H1 (cell line): ENCODE results near the gene HRNR. TPM values are rescaled to one million over a fixed set of nuclear protein-coding genes. Genes with fewer than 3 reads are reported as not detected.

Experiments used
- CTCF ChIA-PET: fragments of 300-600 bp; sonication (Branson Sonifier 250); formaldehyde crosslinking; loops from one replicate; lab custom pipeline; 2021; ENCODE audit not compliant: partially characterized antibody; lab: Charles Lee
- POLR2A ChIA-PET: fragments of 300-600 bp; sonication (Branson Sonifier 250); formaldehyde crosslinking; loops from one replicate; lab custom pipeline; 2021; ENCODE audit warnings: inconsistent platforms; ENCODE audit not compliant: partially characterized antibody; lab: Charles Lee
- DNase-seq, 2 experiments: peaks; one replicate each; pipeline versions ENCODE4 v3.0.0 to v3.0.0-alpha.2; 2010 to 2022; ENCODE audit warnings: low spot score in 2 of 2, low read depth in 1 of 2, mixed read lengths in 1 of 2
- FAIRE-seq: peaks from 2 replicates; lab custom pipeline; 2011; peaks lifted over from hg19 to GRCh38; lab: Jason Lieb, UNC
- H2AFZ ChIP-seq: 2 replicates; pipeline ENCODE4 v1.8.1; 2012; ENCODE audit warnings: low read length, inconsistent platforms
- H2AK5ac ChIP-seq: 2 replicates; pipeline ENCODE4 v1.6.1; 2013; ENCODE audit warnings: low read depth, low read length
- H2BK120ac ChIP-seq: replicated peaks from 2 replicates; pipeline ENCODE3; 2013; ENCODE audit warnings: low read depth, low read length, inconsistent platforms
- H2BK12ac ChIP-seq: 2 replicates; pipeline ENCODE4 v1.6.1; 2013; ENCODE audit warnings: low read depth, low read length
- H2BK15ac ChIP-seq: 2 replicates; pipeline ENCODE4 v1.6.1; 2013; ENCODE audit warnings: low read length
- H2BK20ac ChIP-seq: 2 replicates; pipeline ENCODE4 v1.6.1; 2013; ENCODE audit warnings: low read length
- H2BK5ac ChIP-seq: 2 replicates; pipeline ENCODE4 v1.6.1; 2013; ENCODE audit warnings: low read depth, low read length
- H3K14ac ChIP-seq: 2 replicates; pipeline ENCODE4 v1.6.1; 2013; ENCODE audit warnings: inconsistent platforms; ENCODE audit not compliant: insufficient read length
- H3K18ac ChIP-seq: 2 replicates; pipeline ENCODE4 v1.6.1; 2013; ENCODE audit warnings: low read length; ENCODE audit errors: extremely low read depth
- H3K23ac ChIP-seq: 2 replicates; pipeline ENCODE4 v1.6.1; 2013; ENCODE audit warnings: inconsistent platforms; ENCODE audit not compliant: insufficient read length
- H3K23me2 ChIP-seq: 2 replicates; pipeline ENCODE4 v1.6.1; 2013; ENCODE audit warnings: low read depth, low read length
- H3K27ac ChIP-seq: 2 replicates; pipeline ENCODE4 v1.6.1; 2011; ENCODE audit warnings: low read depth, low read length, inconsistent platforms
- H3K27me3 ChIP-seq, 4 experiments: replicated peaks in 1 of 4; 1 replicate in 1 of 4; 2 replicates in 3 of 4; pipeline versions ENCODE4 v1.6.1 to v1.8.1; 2011 to 2013; ENCODE audit warnings: low read length in 3 of 4, mild to moderate bottlenecking in 3 of 4, inconsistent platforms in 2 of 4, mixed read lengths in 2 of 4, moderate library complexity in 1 of 4; ENCODE audit not compliant: control insufficient read depth in 3 of 4, insufficient read depth in 3 of 4; ENCODE audit errors: extremely low read depth in 1 of 4
- H3K36me3 ChIP-seq, 4 experiments: 2 replicates each; pipeline versions ENCODE4 v1.6.1 to v1.8.1; 2011 to 2013; ENCODE audit warnings: mild to moderate bottlenecking in 4 of 4, low read length in 3 of 4, moderate library complexity in 2 of 4, control low read depth in 1 of 4, inconsistent platforms in 1 of 4; ENCODE audit not compliant: insufficient read depth in 4 of 4, control insufficient read depth in 2 of 4
- H3K4ac ChIP-seq: replicated peaks from 2 replicates; pipeline ENCODE3; 2013; ENCODE audit warnings: low read length, low read depth, mixed read lengths, inconsistent platforms; ENCODE audit not compliant: insufficient read length
- H3K4me1 ChIP-seq, 4 experiments: replicated peaks in 1 of 4; 1 replicate in 1 of 4; 2 replicates in 3 of 4; pipeline versions ENCODE4 v1.6.1 to v1.8.1; 2011 to 2013; ENCODE audit warnings: low read length in 3 of 4, inconsistent platforms in 2 of 4, mixed read lengths in 1 of 4; ENCODE audit not compliant: insufficient read depth in 4 of 4, control insufficient read depth in 3 of 4
- H3K4me2 ChIP-seq, 2 experiments: 2 replicates each; pipeline versions ENCODE4 v1.6.1 to v1.8.1; 2011 to 2013; ENCODE audit warnings: low read depth in 2 of 2, low read length in 2 of 2, control low read depth in 1 of 2, inconsistent platforms in 1 of 2, mild to moderate bottlenecking in 1 of 2; ENCODE audit not compliant: insufficient read depth in 1 of 2
- H3K4me3 ChIP-seq, 4 experiments: fragments of 200-600, 300-600 bp in 1 of 4; sonication (generic), shearing (Covaris generic), sonication (Bioruptor Twin) in 1 of 4; 2 replicates each; pipeline versions ENCODE4 v1.5.1 to v1.8.1; 2011 to 2016; ENCODE audit warnings: low read length in 4 of 4, low read depth in 3 of 4, control low read depth in 2 of 4, inconsistent platforms in 2 of 4, mild to moderate bottlenecking in 2 of 4, mixed read lengths in 1 of 4, moderate library complexity in 1 of 4; ENCODE audit not compliant: insufficient read depth in 2 of 4; ENCODE audit errors: extremely low read depth in 1 of 4
- H3K56ac ChIP-seq: replicated peaks from 2 replicates; pipeline ENCODE3; 2013; ENCODE audit warnings: low read depth, mild to moderate bottlenecking, mixed read lengths, low read length, inconsistent platforms; ENCODE audit not compliant: insufficient read length
- H3K79me1 ChIP-seq: 2 replicates; pipeline ENCODE4 v1.6.1; 2013; ENCODE audit warnings: low read depth, low read length, control low read depth
- H3K79me2 ChIP-seq, 2 experiments: 2 replicates each; pipeline versions ENCODE4 v1.6.1 to v1.8.1; 2012 to 2013; ENCODE audit warnings: low read length in 2 of 2, mild to moderate bottlenecking in 2 of 2, inconsistent platforms in 1 of 2; ENCODE audit not compliant: insufficient read depth in 2 of 2, control insufficient read depth in 1 of 2
- H3K9ac ChIP-seq, 4 experiments: replicated peaks in 1 of 4; 1 replicate in 1 of 4; 2 replicates in 3 of 4; pipeline versions ENCODE4 v1.6.1 to v1.8.1; 2011 to 2013; ENCODE audit warnings: low read depth in 3 of 4, low read length in 3 of 4, control low read depth in 2 of 4, mild to moderate bottlenecking in 2 of 4, moderate library complexity in 2 of 4, inconsistent platforms in 1 of 4; ENCODE audit errors: extremely low read depth in 1 of 4
- H3K9me3 ChIP-seq, 2 experiments: 2 replicates each; pipeline versions ENCODE4 v1.6.1 to v1.8.1; 2012 to 2013; ENCODE audit warnings: mild to moderate bottlenecking in 2 of 2, moderate library complexity in 2 of 2, control low read depth in 1 of 2, inconsistent platforms in 1 of 2, low read depth in 1 of 2, low read length in 1 of 2, mixed read lengths in 1 of 2; ENCODE audit not compliant: insufficient read depth in 2 of 2
- H4K20me1 ChIP-seq, 2 experiments: replicated peaks in 1 of 2; 2 replicates each; pipeline versions ENCODE3 to v1.8.1; 2011 to 2013; ENCODE audit warnings: inconsistent platforms in 2 of 2, low read length in 2 of 2, mild to moderate bottlenecking in 1 of 2; ENCODE audit not compliant: insufficient read depth in 2 of 2, control insufficient read depth in 1 of 2
- H4K5ac ChIP-seq: 2 replicates; pipeline ENCODE4 v1.6.1; 2013; ENCODE audit warnings: low read length, low read depth, mixed read lengths, inconsistent platforms; ENCODE audit not compliant: insufficient read length
- H4K8ac ChIP-seq: 2 replicates; pipeline ENCODE4 v1.8.0; 2013; ENCODE audit warnings: mild to moderate bottlenecking, moderate library complexity, low read length, inconsistent platforms; ENCODE audit not compliant: insufficient read depth; ENCODE audit errors: extremely low read depth
- H4K91ac ChIP-seq: replicated peaks from 2 replicates; pipeline ENCODE3; 2013; ENCODE audit warnings: low read length, mixed read lengths, inconsistent platforms; ENCODE audit not compliant: insufficient read length
- CBX8 ChIP-seq: fragments of 300-800, 300-1000 bp; sonication (generic); IDR thresholded peaks from 2 replicates; pipeline ENCODE4 v1.7.1; 2016; ENCODE audit warnings: low read depth, low read length, borderline replicate concordance
- CEBPB ChIP-seq: IDR thresholded peaks from 2 replicates; pipeline ENCODE4 v1.6.1; 2012; ENCODE audit warnings: low read depth, low read length
- CHD2 ChIP-seq: IDR thresholded peaks from 2 replicates; pipeline ENCODE4 v1.6.1; 2012; ENCODE audit warnings: low read length, improper control_type of control experiment
- KDM5A ChIP-seq: fragments of 200-600 bp; IDR thresholded peaks from 2 replicates; pipeline ENCODE4 v1.7.1; 2012; ENCODE audit warnings: mild to moderate bottlenecking, low read length, inconsistent platforms, mixed read lengths
- NANOG ChIP-seq: IDR thresholded peaks from 2 replicates; pipeline ENCODE4 v1.6.1; 2011; ENCODE audit warnings: low read length, low read depth, mild to moderate bottlenecking, inconsistent platforms; ENCODE audit not compliant: insufficient read depth, poor library complexity, severe bottlenecking
- POLR2A ChIP-seq, 2 experiments: IDR thresholded peaks; 1 replicate in 1 of 2; 2 replicates in 1 of 2; pipeline ENCODE4 v1.6.1; 2011; ENCODE audit warnings: low read depth in 2 of 2, low read length in 2 of 2, mild to moderate bottlenecking in 2 of 2; ENCODE audit errors: control extremely low read depth in 1 of 2
- POLR2AphosphoS5 ChIP-seq: IDR thresholded peaks from 2 replicates; pipeline ENCODE4 v1.6.1; 2011; ENCODE audit warnings: low read depth, low read length
- YY1 ChIP-seq: IDR thresholded peaks from 2 replicates; pipeline ENCODE4 v1.6.1; 2011; ENCODE audit warnings: low read depth, mild to moderate bottlenecking, low read length
- WGBS, 2 experiments: shearing (Covaris generic) in 1 of 2; methylation state at CpG; one replicate each; pipeline versions ENCODE4 v1.1.6 to v1.1.7; 2013 to 2015; ENCODE audit warnings: low lambda C conversion rate in 2 of 2, mixed read lengths in 2 of 2, inconsistent platforms in 1 of 2, low coverage in 1 of 2, missing lambda C conversion rate in 1 of 2; ENCODE audit not compliant: insufficient replicate concordance in 2 of 2, insufficient coverage in 1 of 2, insufficient read length in 1 of 2; ENCODE audit errors: extremely low coverage in 1 of 2, missing lambda C conversion rate in 1 of 2; 5-methylcytosine and 5-hydroxymethylcytosine counted together
- polyA plus RNA-seq, 7 experiments: library from polyadenylated mRNA; depleted of rRNA in 3 of 7; stranded (reverse) in 5 of 7; unstranded in 2 of 7; fragments of >200 nt in 5 of 7; fragments of 200-250 nt in 2 of 7; gene quantifications; 1 replicate in 5 of 7; 2 replicates in 1 of 7; 4 replicates in 1 of 7; pipeline versions ENCODE4 v1.2.1 to v1.2.3, GENCODE V29; 2011 to 2013; ENCODE audit warnings: missing spikeins in 2 of 7, mixed read lengths in 2 of 7
- total RNA-seq: library from RNA; stranded (reverse); fragmentation: NEBNext Ultra II Directional; extraction: Animal tissue kit (Norgen Biotek cat#: 25700); gene quantifications from 2 replicates; pipeline ENCODE4 v1.2.1, GENCODE V29; 2021

Gene HRNR
- total and polyA plus RNA-seq, 2 of the 8 experiments (the other 6 are each of a cell fraction or from before 2014, with no cell fraction given): not detected

DNA sequence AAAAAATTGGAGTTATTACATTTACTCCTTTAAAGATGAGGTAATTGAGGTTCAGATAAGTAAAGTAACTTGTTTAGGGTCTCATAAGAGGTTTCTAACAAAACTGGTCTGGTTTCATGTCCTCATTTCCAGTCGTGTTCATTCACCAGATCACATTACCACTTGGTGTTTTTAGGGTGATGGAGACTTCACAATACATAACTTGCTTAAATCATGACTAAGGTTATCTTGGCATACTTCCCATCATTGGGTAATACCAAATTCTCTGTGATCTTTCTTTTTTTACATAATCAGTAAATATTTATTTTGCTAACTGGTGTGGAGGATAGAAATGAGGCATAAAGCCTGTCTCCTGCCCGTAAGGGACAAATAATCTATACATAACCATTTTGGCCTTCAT lies 33.4 kb downstream of the HRNR start:
- H3K79me2 ChIP-seq: no peaks in the 10 kb centered on the region
- H4K91ac ChIP-seq: no peak overlapping the region
- H3K27ac ChIP-seq: no peak overlapping the region
- no peak overlapping the region for H2BK5ac ChIP-seq
- H2BK15ac ChIP-seq: no peak overlapping the region
- no peak overlapping the region for H2AFZ ChIP-seq
- no peak for FAIRE-seq
- no peak overlapping the region for H3K4me3 ChIP-seq
- no peak overlapping the region for H2BK120ac ChIP-seq
- H3K14ac ChIP-seq: no peak overlapping the region
- H3K27me3 ChIP-seq: no peaks in the 10 kb centered on the region; a peak in 1 of 7 replicates
- ChIA-PET POLR2A (no interaction called here), CTCF (interaction anchor here (1.0 kb wide), 1 partner anchor 39 kb away, joined by 3 read pairs; no protein-coding TSS in a partner anchor)
- no peak overlapping the region for H3K9ac ChIP-seq
- no peak overlapping the region for H3K23ac ChIP-seq
- WGBS, 2 experiments: 41% methylated on average over 2 of the region's 2 CpGs; no CpG with 5 or more reads in 1 of the 2 experiments
- H3K23me2 ChIP-seq: peaks cover 2% of the 10 kb centered on the region; the same call in 1 of the 2 replicates
- H2AK5ac ChIP-seq: no peak overlapping the region
- no peaks in the 10 kb centered on the region for H3K36me3 ChIP-seq
- TF ChIP-seq POLR2AphosphoS5 (no peak), YY1 (no peak), POLR2A (IDR thresholded peaks at IDR 0.05; ENCODE audit: control extremely low read depth in 1 of 2, low read depth in 2 of 2, low read length in 2 of 2) (no peak), CBX8 (no peak), NANOG (no peak), CEBPB (no peak), KDM5A (no peak), CHD2 (no peak)
- no peak for DNase-seq
- H3K4ac ChIP-seq: no peak overlapping the region
- H4K20me1 ChIP-seq: no peaks in the 10 kb centered on the region
- H3K4me1 ChIP-seq: no peaks in the 10 kb centered on the region
- peaks cover 13 to 46% of the 10 kb centered on the region in 2 experiments for H3K9me3 ChIP-seq
- no peak overlapping the region for H2BK12ac ChIP-seq
- H3K4me2 ChIP-seq: no peak overlapping the region
- H4K5ac ChIP-seq: no peak overlapping the region
- H3K18ac ChIP-seq: no peak overlapping the region
- no peak overlapping the region for H2BK20ac ChIP-seq
- H4K8ac ChIP-seq: no peak overlapping the region
- no peaks in the 10 kb centered on the region for H3K79me1 ChIP-seq
- no peak overlapping the region for H3K56ac ChIP-seq
